ENCODE results near the gene MAP3K2.

GRCh38 chr2:127410871-127411652 is 23.3 kb upstream of the MAP3K2 start:
- TF ChIP-seq CTCF (IDR thresholded peaks at IDR 0.05) (no peak), POLR2A (IDR thresholded peaks at IDR 0.05) (no peak)
